ENCODE results near the gene RAP1A. TPM values are rescaled to one million over a fixed set of nuclear protein-coding genes. Genes with fewer than 3 reads are reported as not detected.

RAP1A gene
- total RNA-seq, 2 donors from 2014 or later: 28.5 to 35.0 TPM

DNA sequence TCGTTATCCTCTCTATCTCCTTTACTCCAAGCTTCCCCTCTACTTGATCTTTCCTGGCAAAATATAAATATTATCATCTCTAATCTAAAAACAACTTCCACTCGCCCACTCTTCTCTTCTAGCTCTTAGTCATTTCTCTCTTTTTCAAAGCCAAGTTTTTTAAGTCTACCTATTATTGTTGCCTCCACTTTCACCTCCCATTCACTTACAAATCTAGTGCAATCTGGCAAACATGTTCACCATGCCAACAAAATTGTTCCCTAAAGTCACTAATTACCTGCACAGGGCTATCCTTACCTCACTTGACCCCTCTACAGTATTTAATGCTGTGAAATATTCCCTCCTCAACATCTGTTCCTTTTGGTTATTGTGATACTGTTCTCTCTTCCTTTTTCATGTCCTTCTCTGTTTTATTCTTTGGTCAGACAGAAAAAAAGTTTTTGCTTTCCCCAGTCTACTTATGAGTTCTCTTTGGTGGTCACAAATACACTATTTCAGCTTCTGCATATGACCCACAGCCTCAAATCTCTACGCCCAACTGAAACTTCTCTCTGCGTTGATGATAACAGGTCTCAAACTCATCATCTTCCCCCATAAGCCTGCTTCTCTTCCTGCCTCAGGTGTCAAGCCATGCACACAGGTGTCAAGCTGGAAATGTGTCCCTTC, 31.9 kb upstream of the RAP1A start:
- Histone ChIP-seq H3K9me3 (ENCODE audit: control insufficient read depth, low read length) (no peaks in the 10 kb centered on the region), H3K27ac (ENCODE audit: low read depth, low read length) (no peak overlapping the region), H3K27me3 (ENCODE audit: control insufficient read depth, insufficient read depth, low read length, poor library complexity, severe bottlenecking) (no peaks in the 10 kb centered on the region), H3K36me3 (ENCODE audit: control insufficient read depth, insufficient read depth, low read length) (no peaks in the 10 kb centered on the region), H3K4me1 (ENCODE audit: control insufficient read depth, insufficient read depth, low read length) (no peaks in the 10 kb centered on the region), H3K4me3 (ENCODE audit: low read length) (no peak overlapping the region), H3K9ac (ENCODE audit: extremely low read depth, low read length, poor library complexity, severe bottlenecking) (no peak overlapping the region)
- Mint-ChIP-seq H3K4me1 (peaks cover 3% of the 10 kb centered on the region), H3K27me3 (ENCODE audit: insufficient read depth) (peaks cover 5% of the 10 kb centered on the region), H3K27ac (no peak overlapping the region), H3K36me3 (ENCODE audit: low read depth) (no peaks in the 10 kb centered on the region), H3K9me3 (no peaks in the 10 kb centered on the region), H3K4me3 (no peak overlapping the region)
- TF ChIP-seq, protein P1, sequence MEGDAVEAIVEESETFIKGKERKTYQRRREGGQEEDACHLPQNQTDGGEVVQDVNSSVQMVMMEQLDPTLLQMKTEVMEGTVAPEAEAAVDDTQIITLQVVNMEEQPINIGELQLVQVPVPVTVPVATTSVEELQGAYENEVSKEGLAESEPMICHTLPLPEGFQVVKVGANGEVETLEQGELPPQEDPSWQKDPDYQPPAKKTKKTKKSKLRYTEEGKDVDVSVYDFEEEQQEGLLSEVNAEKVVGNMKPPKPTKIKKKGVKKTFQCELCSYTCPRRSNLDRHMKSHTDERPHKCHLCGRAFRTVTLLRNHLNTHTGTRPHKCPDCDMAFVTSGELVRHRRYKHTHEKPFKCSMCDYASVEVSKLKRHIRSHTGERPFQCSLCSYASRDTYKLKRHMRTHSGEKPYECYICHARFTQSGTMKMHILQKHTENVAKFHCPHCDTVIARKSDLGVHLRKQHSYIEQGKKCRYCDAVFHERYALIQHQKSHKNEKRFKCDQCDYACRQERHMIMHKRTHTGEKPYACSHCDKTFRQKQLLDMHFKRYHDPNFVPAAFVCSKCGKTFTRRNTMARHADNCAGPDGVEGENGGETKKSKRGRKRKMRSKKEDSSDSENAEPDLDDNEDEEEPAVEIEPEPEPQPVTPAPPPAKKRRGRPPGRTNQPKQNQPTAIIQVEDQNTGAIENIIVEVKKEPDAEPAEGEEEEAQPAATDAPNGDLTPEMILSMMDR (conservative IDR thresholded peaks at IDR 0.05): no peak
- WGBS, 2 experiments (ENCODE audit: insufficient coverage in 1 of 2, insufficient read length in 1 of 2): 73 to 78% methylated on average over 4 of the region's 4 CpGs
- DNase-seq: no peak

GRCh38 chr1:111591937-111592336, 27.7 kb upstream of the RAP1A start:
- 87 to 100% methylated on average over 1 to 6 of the region's 6 CpGs for WGBS, 2 experiments (ENCODE audit: insufficient coverage in 1 of 2, insufficient read length in 1 of 2)
- no peaks in the 10 kb centered on the region for H3K27me3 Mint-ChIP-seq (ENCODE audit: insufficient read depth)
- H3K4me3 Mint-ChIP-seq: no peak overlapping the region
- TF ChIP-seq, protein P1 (conservative IDR thresholded peaks at IDR 0.05): no peak
- Histone ChIP-seq H3K4me1 (ENCODE audit: control insufficient read depth, insufficient read depth, low read length) (no peaks in the 10 kb centered on the region), H3K4me3 (ENCODE audit: low read length) (no peak overlapping the region), H3K9ac (ENCODE audit: extremely low read depth, low read length, poor library complexity, severe bottlenecking) (no peak overlapping the region), H3K36me3 (ENCODE audit: control insufficient read depth, insufficient read depth, low read length) (no peaks in the 10 kb centered on the region), H3K9me3 (ENCODE audit: control insufficient read depth, low read length) (no peaks in the 10 kb centered on the region), H3K27me3 (ENCODE audit: control insufficient read depth, insufficient read depth, low read length, poor library complexity, severe bottlenecking) (no peaks in the 10 kb centered on the region), H3K27ac (ENCODE audit: low read depth, low read length) (no peak overlapping the region)
- no peaks in the 10 kb centered on the region for H3K36me3 Mint-ChIP-seq (ENCODE audit: low read depth)
- peaks cover 15% of the 10 kb centered on the region for H3K4me1 Mint-ChIP-seq
- H3K27ac Mint-ChIP-seq: no peak overlapping the region
- no peaks in the 10 kb centered on the region for H3K9me3 Mint-ChIP-seq
- no peak for DNase-seq

DNA sequence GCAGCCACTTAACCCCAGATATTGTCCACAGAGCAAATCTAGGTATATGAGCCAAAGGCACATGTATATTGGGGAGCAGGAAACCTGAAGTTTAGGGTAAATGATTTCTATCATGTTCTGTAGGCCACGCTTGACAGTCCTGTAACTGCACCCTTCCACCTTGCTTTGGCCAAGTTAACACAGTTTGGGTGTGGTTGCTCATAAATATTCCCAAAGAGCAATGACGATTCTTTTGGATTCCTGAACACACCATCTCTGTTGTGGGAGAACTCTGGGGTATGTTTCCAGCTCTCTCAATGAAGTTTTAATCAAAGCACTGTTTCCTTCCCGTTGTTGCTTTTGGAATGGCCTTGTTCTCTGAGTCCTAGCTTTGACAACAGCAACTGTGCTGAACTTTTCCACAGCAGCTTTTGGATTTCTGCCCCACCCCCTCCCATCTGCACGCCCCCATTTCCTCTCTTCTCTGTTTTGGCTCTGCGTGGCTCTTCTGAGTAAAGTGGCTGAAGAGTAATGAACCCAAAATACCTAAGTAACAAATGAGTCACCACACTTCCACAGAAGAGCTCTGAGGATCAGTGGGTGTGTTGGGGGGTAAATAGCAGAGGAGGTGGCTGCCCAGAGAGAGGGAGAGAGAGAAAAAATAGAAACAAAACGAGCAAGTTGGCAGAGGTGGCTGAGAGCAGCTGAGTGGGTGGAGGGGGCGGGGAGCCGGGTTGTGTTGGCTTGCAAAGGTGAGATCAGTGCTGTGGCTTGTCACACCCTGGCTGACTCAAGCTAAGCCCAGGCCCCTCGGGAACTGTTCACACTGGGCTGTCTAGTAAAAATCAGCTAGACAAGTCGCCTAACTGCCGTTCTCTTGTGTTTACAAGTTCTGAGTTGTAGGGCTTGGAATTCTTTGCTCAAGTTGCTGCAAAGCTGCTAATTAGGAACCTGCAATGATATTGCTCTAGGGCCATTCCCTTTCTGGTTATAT, 26.9 kb upstream of the RAP1A start:
- TF ChIP-seq, protein P1 (conservative IDR thresholded peaks at IDR 0.05): no peak
- peak; percentile 88 for DNase-seq
- WGBS, 2 experiments (ENCODE audit: insufficient coverage in 1 of 2, insufficient read length in 1 of 2): 58 to 62% methylated on average over 8 to 11 of the region's 11 CpGs
- H3K9me3 Mint-ChIP-seq: no peaks in the 10 kb centered on the region
- H3K27me3 Mint-ChIP-seq (ENCODE audit: insufficient read depth): no peaks in the 10 kb centered on the region
- no peak overlapping the region for H3K27ac ChIP-seq (ENCODE audit: low read depth, low read length)
- no peak overlapping the region for H3K4me3 Mint-ChIP-seq
- no peak overlapping the region for H3K4me3 ChIP-seq (ENCODE audit: low read length)
- H3K9me3 ChIP-seq (ENCODE audit: control insufficient read depth, low read length): no peaks in the 10 kb centered on the region
- peaks cover 15% of the 10 kb centered on the region for H3K4me1 Mint-ChIP-seq
- H3K27me3 ChIP-seq (ENCODE audit: control insufficient read depth, insufficient read depth, low read length, poor library complexity, severe bottlenecking): no peaks in the 10 kb centered on the region
- H3K27ac Mint-ChIP-seq: peak overlapping the region; percentile 79
- H3K36me3 ChIP-seq (ENCODE audit: control insufficient read depth, insufficient read depth, low read length): no peaks in the 10 kb centered on the region
- no peaks in the 10 kb centered on the region for H3K4me1 ChIP-seq (ENCODE audit: control insufficient read depth, insufficient read depth, low read length)
- H3K9ac ChIP-seq (ENCODE audit: extremely low read depth, low read length, poor library complexity, severe bottlenecking): no peak overlapping the region
- H3K36me3 Mint-ChIP-seq (ENCODE audit: low read depth): no peaks in the 10 kb centered on the region
